Spleen (tissue), 11 donors: ENCODE measurements around the gene IGSF9. TPM values are rescaled to one million over a fixed set of nuclear protein-coding genes. Genes with fewer than 3 reads are reported as not detected.
A peak's percentile ranks its signal among the peaks of the same experiment; 100 is the strongest.

Source experiments
- DNase-seq: peaks from one replicate; pipeline ENCODE4 v3.0.0-alpha.2; 2020
- H3K27ac ChIP-seq, 8 donors: fragments of 200-600 bp; sonication (generic) in 7 of 8; 1 replicate in 4 of 8; 2 replicates in 4 of 8; pipeline versions ENCODE4 v1.5.0 to v1.8.0; 2016 to 2021; ENCODE audit warnings: inconsistent platforms in 4 of 8, mild to moderate bottlenecking in 4 of 8, moderate library complexity in 1 of 8
- H3K27me3 ChIP-seq, 7 donors: fragments of 200-600 bp; sonication (generic) in 6 of 7; replicated peaks in 1 of 7; 1 replicate in 4 of 7; 2 replicates in 3 of 7; pipeline versions ENCODE4 v1.5.0 to v1.8.0; 2016 to 2021; ENCODE audit warnings: inconsistent platforms in 3 of 7, mild to moderate bottlenecking in 1 of 7
- H3K36me3 ChIP-seq, 6 donors: fragments of 200-600 bp; sonication (generic) in 5 of 6; 1 replicate in 4 of 6; 2 replicates in 2 of 6; pipeline versions ENCODE4 v1.5.0 to v1.8.0; 2016 to 2021; ENCODE audit warnings: inconsistent platforms in 2 of 6
- H3K4me1 ChIP-seq, 6 donors: fragments of 200-600 bp; sonication (generic) in 5 of 6; 1 replicate in 3 of 6; 2 replicates in 3 of 6; pipeline versions ENCODE4 v1.5.0 to v1.8.0; 2016 to 2021; ENCODE audit warnings: inconsistent platforms in 3 of 6
- H3K4me3 ChIP-seq, 8 donors: fragments of 200-600 bp; sonication (generic) in 7 of 8; 1 replicate in 4 of 8; 2 replicates in 4 of 8; pipeline versions ENCODE4 v1.5.0 to v1.8.0; 2016 to 2021; ENCODE audit warnings: inconsistent platforms in 4 of 8, mild to moderate bottlenecking in 4 of 8, moderate library complexity in 2 of 8
- H3K9me3 ChIP-seq, 8 donors: fragments of 200-600 bp; sonication (generic) in 7 of 8; 1 replicate in 4 of 8; 2 replicates in 4 of 8; pipeline versions ENCODE4 v1.5.0 to v1.8.0; 2016 to 2021; ENCODE audit warnings: inconsistent platforms in 4 of 8
- POLR2A ChIP-seq, 3 donors: fragments of 450-650 bp; IDR thresholded peaks; one replicate each; pipeline ENCODE4 v1.5.1; 2017; ENCODE audit warnings: antibody characterized with exemption in 3 of 3, mild to moderate bottlenecking in 1 of 3
- POLR2AphosphoS5 ChIP-seq, 3 donors: sonication (generic); formaldehyde crosslinking; IDR thresholded peaks; one replicate each; pipeline ENCODE4 v1.5.1; 2017; ENCODE audit warnings: antibody characterized with exemption in 3 of 3
- WGBS, 5 donors: extraction: QIAGEN DNeasy Blood & Tissue Kit in 3 of 5; methylation state at CpG; one replicate each; pipeline versions ENCODE4 v1.1.5 to v1.1.7; 2013 to 2018; 5-methylcytosine and 5-hydroxymethylcytosine counted together
- intact Hi-C: fragments of 100-400 bp; cut with DNase I; formaldehyde crosslinking; loops from one replicate; pipeline ENCODE4 v1.15.0; 2023; ENCODE audit warnings: low total_unique reads
- polyA plus RNA-seq, 3 donors: library from polyadenylated mRNA; stranded (reverse); fragments of 200-250 nt; gene quantifications; one replicate each; pipeline ENCODE4 v1.2.1, GENCODE V29; 2013
- total RNA-seq, 7 donors: library from RNA; depleted of rRNA in 3 of 7; stranded (reverse); fragments of >200 nt in 3 of 7; fragmentation: NEBNext Ultra II Directional in 4 of 7; extraction: Animal tissue kit (Norgen Biotek cat#: 25700) in 4 of 7; gene quantifications; one replicate each; pipeline versions ENCODE4 v1.1.0 to v1.2.1, GENCODE V29; 2016 to 2021
- TF ChIP-seq, protein P1 (sequence below), 11 experiments: fragments of 200-600 bp in 7 of 11; fragments of 450-650 bp in 4 of 11; sonication (generic) in 4 of 11; IDR thresholded peaks in 8 of 11; conservative IDR thresholded peaks in 3 of 11; 1 replicate in 7 of 11; 2 replicates in 4 of 11; pipeline versions ENCODE4 v1.4.0 to v1.8.0; 2016 to 2021; ENCODE audit warnings: antibody characterized with exemption in 11 of 11, inconsistent platforms in 4 of 11, mild to moderate bottlenecking in 1 of 11
- donor health status: healthy with polysubstance abuse.
- donor health status: DM: no; HTN: no; CAD: no; lungs with moderate emphysema.
- donor health status: DM: no; HTN: no; CAD: no.
- donor health status: Bipolar disorder and iron deficiency.
- donor health status: healthy.
- donor health status: DM: no; HTN: no; CAD: no.
- donor health status: DM: yes; HTN: yes; CAD: no.

IGSF9 gene
- total and polyA plus RNA-seq, 10 donors, result 0.12 to 2.1 (median 0.95) TPM

DNA sequence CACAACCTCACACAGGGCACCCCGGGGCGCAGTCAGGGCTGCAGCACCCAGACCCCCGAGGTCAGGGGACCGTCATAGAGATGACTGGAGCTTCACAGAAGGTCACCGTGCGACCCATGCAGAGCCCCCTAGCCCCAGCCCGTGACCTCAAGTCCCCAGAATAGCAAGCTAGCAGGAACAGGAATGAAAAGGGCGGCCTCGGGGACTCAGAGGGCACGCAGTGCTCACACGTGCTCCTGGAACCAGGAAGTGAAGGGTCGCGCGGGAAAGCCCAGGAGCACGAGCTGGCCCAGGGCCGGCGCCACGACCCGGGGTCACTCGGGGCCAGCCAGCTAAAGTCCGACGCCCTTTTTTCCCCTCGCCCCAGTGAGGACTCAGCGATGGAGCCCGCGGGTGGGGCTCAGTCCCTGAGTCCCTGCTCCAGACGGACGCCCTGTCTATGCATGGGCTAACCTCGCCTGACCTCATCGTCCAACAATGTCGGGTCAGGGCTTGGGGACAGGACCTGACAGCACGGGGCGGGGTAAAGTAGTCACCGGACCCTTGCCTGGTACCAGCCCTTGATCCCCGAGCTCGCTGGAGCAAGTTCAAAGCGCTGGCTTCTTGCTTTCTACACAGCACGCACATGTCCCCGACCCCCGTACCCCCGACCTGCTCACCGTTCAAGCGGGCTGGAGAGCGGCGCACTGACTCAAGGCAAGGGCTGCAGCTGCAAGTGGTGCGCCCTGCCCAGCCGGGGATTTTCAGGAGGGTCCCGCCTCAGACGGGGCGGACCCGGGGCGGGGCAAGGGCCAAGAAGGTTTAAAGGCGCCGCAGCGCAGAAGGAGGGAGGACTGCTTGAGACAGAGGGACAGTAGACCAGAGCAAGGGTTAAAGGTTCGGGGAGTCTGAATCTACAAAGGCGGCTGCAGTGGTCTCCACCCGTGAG, 20.4 kb downstream of the IGSF9 start, which contains the start of gene TAGLN2:
TAGLN2 (minus strand) TSS at position 717 of the 928 bp plus-strand sequence. CDS start 4,998 bp downstream, outside the sequence.
- peak; percentile 97 for DNase-seq
- H3K9me3 ChIP-seq, result no peaks in the 10 kb centered on the region
- H3K4me3 ChIP-seq, result peak within 1 kb of the TSS; percentile 76 to 100 (median 94)
- no peaks in the 10 kb centered on the region for H3K27me3 ChIP-seq
- intact Hi-C loops, result no loop called here
- peaks cover 2 to 12% (median 7%) of the 10 kb centered on the region in 6 donors for H3K36me3 ChIP-seq
- H3K27ac ChIP-seq, result peak within 1 kb of the TSS; percentile 85 to 97 (median 95)
- TF ChIP-seq POLR2A (IDR thresholded peaks at IDR 0.05) (peak in 2 of 3 donors; percentile 86 to 99), POLR2AphosphoS5 (IDR thresholded peaks at IDR 0.05) (peak; percentile 99 to 100 (median 99))
- TF ChIP-seq, protein P1, sequence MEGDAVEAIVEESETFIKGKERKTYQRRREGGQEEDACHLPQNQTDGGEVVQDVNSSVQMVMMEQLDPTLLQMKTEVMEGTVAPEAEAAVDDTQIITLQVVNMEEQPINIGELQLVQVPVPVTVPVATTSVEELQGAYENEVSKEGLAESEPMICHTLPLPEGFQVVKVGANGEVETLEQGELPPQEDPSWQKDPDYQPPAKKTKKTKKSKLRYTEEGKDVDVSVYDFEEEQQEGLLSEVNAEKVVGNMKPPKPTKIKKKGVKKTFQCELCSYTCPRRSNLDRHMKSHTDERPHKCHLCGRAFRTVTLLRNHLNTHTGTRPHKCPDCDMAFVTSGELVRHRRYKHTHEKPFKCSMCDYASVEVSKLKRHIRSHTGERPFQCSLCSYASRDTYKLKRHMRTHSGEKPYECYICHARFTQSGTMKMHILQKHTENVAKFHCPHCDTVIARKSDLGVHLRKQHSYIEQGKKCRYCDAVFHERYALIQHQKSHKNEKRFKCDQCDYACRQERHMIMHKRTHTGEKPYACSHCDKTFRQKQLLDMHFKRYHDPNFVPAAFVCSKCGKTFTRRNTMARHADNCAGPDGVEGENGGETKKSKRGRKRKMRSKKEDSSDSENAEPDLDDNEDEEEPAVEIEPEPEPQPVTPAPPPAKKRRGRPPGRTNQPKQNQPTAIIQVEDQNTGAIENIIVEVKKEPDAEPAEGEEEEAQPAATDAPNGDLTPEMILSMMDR (IDR thresholded peaks at IDR 0.05 in 8 of 11, conservative IDR thresholded peaks at IDR 0.05 in 3 of 11), result peak in 2 of 11 experiments; percentile 1 to 13
- H3K4me1 ChIP-seq, result peaks cover 37 to 80% (median 53%) of the 10 kb centered on the region in 6 donors
- WGBS, 5 donors, result 0 to 1% (median 0%) methylated on average over 27 to 58 of the region's 58 CpGs

DNA sequence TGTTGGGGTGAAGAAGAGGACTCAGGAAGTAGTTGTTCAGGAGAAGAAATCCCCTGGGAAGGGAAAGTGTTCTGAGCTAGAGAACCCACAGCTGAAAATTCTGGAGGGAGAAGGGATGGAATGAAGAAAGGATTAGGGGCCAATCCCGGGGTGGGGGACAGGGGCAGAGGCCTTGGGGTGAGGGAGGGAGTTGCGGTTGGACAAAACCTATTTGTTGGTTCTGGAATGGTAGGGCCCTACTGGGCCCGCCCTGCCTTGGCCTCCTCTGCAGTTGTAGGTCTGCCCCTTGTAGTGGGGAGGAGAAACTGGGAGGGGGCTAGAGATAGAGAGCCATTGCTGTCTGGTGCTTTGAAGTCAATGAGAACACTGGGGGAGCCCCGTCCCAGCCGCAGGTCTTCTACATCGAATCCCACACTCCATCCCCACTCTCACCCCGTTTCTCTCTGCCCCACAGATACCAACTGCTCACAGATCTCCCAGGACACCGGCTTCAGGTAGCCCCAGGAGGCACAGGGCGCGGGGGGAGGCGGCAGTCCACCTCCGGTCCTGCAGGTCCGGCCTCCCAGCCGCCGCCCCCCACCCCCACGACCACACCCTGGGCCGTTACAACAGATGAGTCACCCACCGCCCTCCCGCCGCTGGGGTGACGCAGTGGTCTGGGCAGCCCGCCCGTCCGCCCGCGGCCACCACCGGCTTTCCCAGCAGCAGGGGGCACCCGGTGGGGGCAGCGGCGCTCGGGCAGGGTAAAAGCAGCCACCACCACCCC, 21.2 kb downstream of the IGSF9 start:
- intact Hi-C loops, result no loop called here
- peak overlapping the region; percentile 76 to 100 (median 94) for H3K4me3 ChIP-seq
- peaks cover 37 to 88% (median 60%) of the 10 kb centered on the region in 6 donors for H3K4me1 ChIP-seq
- H3K9me3 ChIP-seq, result no peaks in the 10 kb centered on the region
- peaks cover 6 to 21% (median 16%) of the 10 kb centered on the region in 6 donors for H3K36me3 ChIP-seq
- DNase-seq, result peak; percentile 94
- H3K27ac ChIP-seq, result peak overlapping the region; percentile 85 to 97 (median 95)
- WGBS, 5 donors, result 0 to 1% (median 1%) methylated on average over 8 to 31 of the region's 31 CpGs
- TF ChIP-seq POLR2AphosphoS5 (IDR thresholded peaks at IDR 0.05), result peak; percentile 66 to 84 (median 71)
- TF ChIP-seq, protein P1 (IDR thresholded peaks at IDR 0.05 in 8 of 11, conservative IDR thresholded peaks at IDR 0.05 in 3 of 11), result peak in 3 of 11 experiments; percentile 9 to 15 (median 11)
- no peak for TF ChIP-seq POLR2A (IDR thresholded peaks at IDR 0.05)
- no peaks in the 10 kb centered on the region for H3K27me3 ChIP-seq

DNA sequence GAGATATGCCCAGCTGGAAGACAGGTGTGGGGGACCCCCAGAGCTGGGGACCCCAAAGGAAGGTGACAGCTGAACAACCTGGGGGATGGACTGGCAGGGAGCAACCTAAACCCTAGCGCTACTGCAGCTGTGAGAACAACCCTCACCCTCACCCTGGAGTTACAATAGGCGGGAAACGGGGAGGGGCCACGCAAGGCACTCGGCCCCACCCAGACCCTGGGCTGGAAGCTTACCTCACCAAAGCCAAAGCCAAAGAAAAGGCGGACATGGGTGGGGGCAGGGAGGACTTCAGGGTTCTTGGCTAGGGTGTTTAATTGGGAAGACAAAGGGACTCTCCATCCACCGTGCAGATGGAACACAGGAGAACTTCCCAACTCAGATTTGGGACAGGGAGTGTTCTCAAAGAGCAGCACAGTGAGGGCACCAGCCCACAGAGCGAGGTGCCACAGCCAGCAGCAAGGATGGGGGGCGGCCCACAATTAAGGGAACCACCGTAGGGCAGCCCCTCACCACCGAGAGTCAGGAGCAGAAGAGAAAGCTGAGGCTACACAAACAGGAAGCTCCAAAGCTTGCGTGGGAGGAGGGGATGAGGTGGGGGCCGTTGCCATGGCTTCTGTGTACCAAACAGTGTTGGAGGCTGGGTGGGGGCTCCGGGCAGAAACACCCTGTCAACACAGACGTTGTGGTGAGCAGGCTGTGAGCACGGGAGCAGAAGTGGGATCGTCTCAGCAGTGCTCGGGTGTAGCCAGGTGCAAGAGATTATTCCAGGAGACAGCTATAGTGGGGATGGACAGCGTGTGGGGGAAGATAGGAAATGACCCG, 22.0 kb downstream of the IGSF9 start:
- H3K4me1 ChIP-seq, result peaks cover 37 to 90% (median 62%) of the 10 kb centered on the region in 6 donors
- H3K4me3 ChIP-seq, result peak overlapping the region; percentile 76 to 100 (median 94)
- intact Hi-C loops, result no loop called here
- no peaks in the 10 kb centered on the region for H3K9me3 ChIP-seq
- DNase-seq, result peak; percentile 94
- peaks cover 7 to 29% (median 24%) of the 10 kb centered on the region in 6 donors for H3K36me3 ChIP-seq
- TF ChIP-seq POLR2AphosphoS5 (IDR thresholded peaks at IDR 0.05) (peak; percentile 72 to 93 (median 92)), POLR2A (IDR thresholded peaks at IDR 0.05) (peak in 1 of 3 donors; percentile 87)
- TF ChIP-seq, protein P1 (IDR thresholded peaks at IDR 0.05 in 8 of 11, conservative IDR thresholded peaks at IDR 0.05 in 3 of 11), result no peak
- peak overlapping the region; percentile 85 to 97 (median 95) for H3K27ac ChIP-seq
- 0 to 2% (median 1%) methylated on average over 20 of the region's 20 CpGs for WGBS, 5 donors
- H3K27me3 ChIP-seq, result no peaks in the 10 kb centered on the region
